Ishikawa (cell line): ENCODE results near the gene MATN1.

Experiments
- CEBPB ChIP-seq: IDR thresholded peaks from 2 replicates; pipeline ENCODE4 v1.6.1; 2012
- CREB1 ChIP-seq: IDR thresholded peaks from 2 replicates; pipeline ENCODE4 v1.6.1; 2012; ENCODE audit warnings: low read depth
- EGR1 ChIP-seq: IDR thresholded peaks from 2 replicates; pipeline ENCODE4 v1.6.1; 2012
- EP300 ChIP-seq: IDR thresholded peaks from 2 replicates; pipeline ENCODE4 v1.6.1; 2012; ENCODE audit warnings: borderline replicate concordance
- FOXM1 ChIP-seq: IDR thresholded peaks from 2 replicates; pipeline ENCODE4 v1.6.1; 2012; ENCODE audit warnings: low read depth, borderline replicate concordance
- MAX ChIP-seq: IDR thresholded peaks from 2 replicates; pipeline ENCODE4 v1.6.1; 2012
- NFIC ChIP-seq: IDR thresholded peaks from 2 replicates; pipeline ENCODE4 v1.6.1; 2012
- RAD21 ChIP-seq: IDR thresholded peaks from 2 replicates; pipeline ENCODE4 v1.6.1; 2012; ENCODE audit warnings: low read depth
- REST ChIP-seq: IDR thresholded peaks from 2 replicates; pipeline ENCODE4 v1.6.1; 2012; ENCODE audit warnings: low read depth, mild to moderate bottlenecking
- TAF1 ChIP-seq: IDR thresholded peaks from 2 replicates; pipeline ENCODE4 v1.6.1; 2012; ENCODE audit warnings: low read depth, mild to moderate bottlenecking
- TCF12 ChIP-seq: IDR thresholded peaks from 2 replicates; pipeline ENCODE4 v1.6.1; 2012; ENCODE audit warnings: low read depth
- TEAD4 ChIP-seq: IDR thresholded peaks from 2 replicates; pipeline ENCODE4 v1.6.1; 2012
- USF1 ChIP-seq: IDR thresholded peaks from 2 replicates; pipeline ENCODE4 v1.6.1; 2012
- YY1 ChIP-seq: IDR thresholded peaks from 2 replicates; pipeline ENCODE4 v1.6.1; 2012; ENCODE audit warnings: low read depth
- ZBTB7A ChIP-seq: IDR thresholded peaks from 2 replicates; pipeline ENCODE4 v1.6.1; 2012; ENCODE audit warnings: low read depth

MATN1 gene

GRCh38 chr1:30679976-30680305 lies 43.4 kb downstream of the MATN1 start:
- no peak for TF ChIP-seq TEAD4
- no peak for TF ChIP-seq USF1
- no peak for TF ChIP-seq ZBTB7A
- TF ChIP-seq CEBPB: no peak
- TF ChIP-seq NFIC: no peak
- no peak for TF ChIP-seq YY1
- no peak for TF ChIP-seq MAX
- no peak for TF ChIP-seq FOXM1
- TF ChIP-seq TAF1: no peak
- no peak for TF ChIP-seq TCF12
- no peak for TF ChIP-seq RAD21
- no peak for TF ChIP-seq EGR1
- no peak for TF ChIP-seq CREB1

GRCh38 chr1:30679201-30679975 lies 44.0 kb downstream of the MATN1 start:
- TF ChIP-seq CREB1: no peak

- no peak for TF ChIP-seq NFIC
- TF ChIP-seq FOXM1: no peak
- no peak for TF ChIP-seq YY1
- TF ChIP-seq TAF1: no peak
- TF ChIP-seq USF1: peak; percentile 49; the same call in 1 of the 2 replicates
Observed at GRCh38 chr1:30678209-30678608, 45.2 kb downstream of the MATN1 start.

- TF ChIP-seq TEAD4 (no peak), RAD21 (no peak), CREB1 (no peak), TAF1 (no peak), MAX (no peak), EGR1 (no peak), NFIC (no peak), CEBPB (no peak)
Observed at GRCh38 chr1:30677471-30677870, 45.9 kb downstream of the MATN1 start.

GRCh38 chr1:30675761-30676160 lies 47.6 kb downstream of the MATN1 start:
- TF ChIP-seq CREB1 (no peak), FOXM1 (no peak), TCF12 (no peak), USF1 (no peak), RAD21 (no peak)

- TF ChIP-seq TAF1: no peak
- no peak for TF ChIP-seq NFIC
- TF ChIP-seq MAX: no peak
- TF ChIP-seq FOXM1: no peak
- TF ChIP-seq TEAD4: no peak
- TF ChIP-seq EGR1: no peak
- TF ChIP-seq CREB1: no peak
- TF ChIP-seq YY1: no peak
- TF ChIP-seq RAD21: no peak
- TF ChIP-seq CEBPB: no peak
- TF ChIP-seq EP300: no peak
- TF ChIP-seq USF1: no peak
Observed at GRCh38 chr1:30675289-30675688, 48.1 kb downstream of the MATN1 start.

- TF ChIP-seq USF1: no peak
- no peak for TF ChIP-seq REST
- no peak for TF ChIP-seq EP300
- no peak for TF ChIP-seq RAD21
- no peak for TF ChIP-seq EGR1
- TF ChIP-seq NFIC: no peak
- TF ChIP-seq CEBPB: no peak
- TF ChIP-seq MAX: no peak
Observed at GRCh38 chr1:30673395-30673794, 50.0 kb downstream of the MATN1 start.
